Kidney epithelial cell (primary cell): ENCODE results near the gene KSR2. TPM values are rescaled to one million over a fixed set of nuclear protein-coding genes. Genes with fewer than 3 reads are reported as not detected.

Source experiments
- DNase-seq: peaks from one replicate; pipeline ENCODE4 v3.0.0-alpha.2; 2010; ENCODE audit warnings: low read depth
- H3K27me3 ChIP-seq: 2 replicates; pipeline ENCODE4 v1.6.0; 2011; ENCODE audit warnings: low read length; ENCODE audit not compliant: control insufficient read depth, insufficient read depth
- H3K36me3 ChIP-seq: 2 replicates; pipeline ENCODE4 v1.5.1; 2011; ENCODE audit warnings: low read length; ENCODE audit not compliant: control insufficient read depth, insufficient read depth
- H3K4me3 ChIP-seq: 2 replicates; pipeline ENCODE4 v1.5.1; 2011; ENCODE audit warnings: low read depth, mild to moderate bottlenecking, control low read depth, low read length
- CTCF ChIP-seq: IDR thresholded peaks from 2 replicates; pipeline ENCODE4 v1.5.1; 2011; ENCODE audit warnings: mild to moderate bottlenecking, moderate library complexity, low read length, control low read depth, inconsistent platforms; ENCODE audit not compliant: insufficient read depth, poor library complexity, severe bottlenecking
- total RNA-seq: library from RNA; depleted of rRNA; stranded (reverse); fragments of >200 nt; gene quantifications from 2 replicates; pipeline ENCODE4 v1.2.3, GENCODE V29; 2015

The KSR2 gene
- total RNA-seq, 1 donor from 2014 or later = 0.29 TPM

DNA sequence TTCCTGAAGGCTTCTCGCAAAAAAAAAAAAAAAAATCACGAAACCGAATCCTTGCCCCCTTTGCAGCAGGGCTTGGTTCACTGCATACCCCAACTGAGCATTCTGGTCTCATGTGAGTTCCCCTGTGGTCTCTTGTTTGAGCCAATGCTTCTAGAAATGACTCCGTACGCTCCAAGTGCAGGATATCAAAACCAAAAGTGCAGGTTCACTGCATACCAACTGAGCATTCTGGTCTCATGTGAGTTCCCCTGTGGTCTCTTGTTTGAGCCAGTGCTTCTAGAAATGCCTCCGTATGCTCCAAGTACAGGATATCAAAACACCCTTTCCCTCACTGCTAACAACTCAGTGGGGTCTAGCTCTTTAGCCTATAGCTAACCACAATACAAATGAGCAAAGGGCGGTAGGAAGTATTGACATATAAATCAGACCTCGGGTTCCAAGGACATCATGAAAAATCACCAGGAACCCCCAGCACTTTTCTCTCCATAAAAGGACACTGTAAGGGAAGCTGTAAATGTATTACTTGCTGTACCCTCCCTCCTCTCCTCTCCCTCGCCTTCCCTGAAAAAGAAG is 401.1 kb downstream of the KSR2 start:
- H3K27me3 ChIP-seq = no peaks in the 10 kb centered on the region
- no peak overlapping the region for H3K4me3 ChIP-seq
- H3K36me3 ChIP-seq = no peaks in the 10 kb centered on the region
- TF ChIP-seq CTCF = no peak
- no peak for DNase-seq

DNA sequence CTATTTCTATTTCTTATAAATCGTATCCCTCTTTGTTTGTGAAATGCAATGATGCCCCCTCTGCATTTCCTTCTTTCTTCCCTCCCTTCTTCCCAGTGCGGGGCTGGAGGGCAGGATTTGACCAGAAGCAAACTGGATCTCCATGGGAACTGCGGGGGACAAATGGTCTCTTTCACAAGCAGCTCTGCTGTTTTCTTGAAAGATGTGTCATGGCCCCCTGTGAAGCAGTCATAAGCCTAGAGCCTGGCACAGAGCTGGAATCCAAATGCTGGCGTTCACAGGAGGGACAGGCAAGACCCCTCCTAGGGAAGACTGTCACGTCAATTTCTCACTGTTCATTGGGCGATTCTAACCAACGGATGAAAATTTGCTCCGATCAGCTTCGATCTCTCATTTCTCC is 403.9 kb downstream of the KSR2 start:
- Histone ChIP-seq H3K27me3 (no peaks in the 10 kb centered on the region), H3K36me3 (no peaks in the 10 kb centered on the region), H3K4me3 (no peak overlapping the region)
- TF ChIP-seq CTCF = no peak
- DNase-seq = no peak

- no peak overlapping the region for H3K4me3 ChIP-seq
- TF ChIP-seq CTCF = no peak
- no peaks in the 10 kb centered on the region for H3K36me3 ChIP-seq
- DNase-seq = no peak
- H3K27me3 ChIP-seq = no peaks in the 10 kb centered on the region
Observed at GRCh38 chr12:117563706-117564105, 405.1 kb downstream of the KSR2 start.

GRCh38 chr12:117563007-117563406 is 405.8 kb downstream of the KSR2 start:
- TF ChIP-seq CTCF = no peak
- no peaks in the 10 kb centered on the region for H3K36me3 ChIP-seq
- DNase-seq = no peak
- H3K4me3 ChIP-seq = no peak overlapping the region
- H3K27me3 ChIP-seq = no peaks in the 10 kb centered on the region

- H3K4me3 ChIP-seq = no peak overlapping the region
- H3K27me3 ChIP-seq = no peaks in the 10 kb centered on the region
- no peaks in the 10 kb centered on the region for H3K36me3 ChIP-seq
- DNase-seq = no peak
- no peak for TF ChIP-seq CTCF
Observed at GRCh38 chr12:117561990-117562389, 406.8 kb downstream of the KSR2 start.

DNA sequence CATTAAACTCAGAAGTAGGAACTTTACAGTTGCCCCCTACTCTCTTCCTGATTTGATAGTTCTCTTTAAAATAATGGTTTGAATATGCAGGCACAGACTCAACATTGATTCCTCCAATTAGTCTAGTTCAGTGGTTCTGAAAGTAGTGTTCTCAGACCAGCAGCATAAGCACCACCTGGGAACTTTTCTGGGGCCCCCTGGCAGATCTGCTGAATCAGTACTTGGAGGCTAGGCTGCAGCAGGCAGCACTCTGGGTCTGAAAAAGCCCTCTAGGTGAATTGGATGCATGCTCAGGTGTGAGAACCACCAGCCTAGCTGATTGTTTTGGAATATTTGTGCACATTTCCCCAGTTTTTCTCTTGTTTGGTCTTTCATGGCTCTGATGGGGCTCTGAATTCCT is 408.8 kb downstream of the KSR2 start:
- TF ChIP-seq CTCF = no peak
- no peak overlapping the region for H3K4me3 ChIP-seq

More for the DNA sequence above, 408.8 kb downstream of the KSR2 start:
- Histone ChIP-seq H3K27me3 (no peaks in the 10 kb centered on the region), H3K36me3 (no peaks in the 10 kb centered on the region)
- no peak for DNase-seq
